GM21526 (cell line): Measurements from ENCODE around the gene PPP3CB.
A peak's percentile ranks its signal among the peaks of the same experiment; 100 is the strongest.
"Not testable (repeated sequence)": the region's sequence is repeated elsewhere in the genome, so short reads cannot be mapped to it uniquely, and the experiment has no call there.

ENCODE experiments used
- ATAC-seq: cut with Tn5 transposase; IDR thresholded peaks from one replicate; pipeline ENCODE4 v1.9.1; 2021; ENCODE audit warnings: moderate library complexity; ENCODE audit not compliant: unreplicated experiment, low FRiP score

PPP3CB gene

GRCh38 chr10:73423309-73423708 lies 72.5 kb downstream of the PPP3CB start:
- ATAC-seq = no peak

GRCh38 chr10:73416571-73416970 lies 79.3 kb downstream of the PPP3CB start:
- ATAC-seq = no peak

GRCh38 chr10:73414230-73414945 lies 81.4 kb downstream of the PPP3CB start:
- peak; percentile 34 for ATAC-seq

GRCh38 chr10:73413528-73414229 lies 82.1 kb downstream of the PPP3CB start, which contains the start of gene ANXA7:
ANXA7 (minus strand) TSS chr10:73414058; CDS start chr10:73400856, 13,202 bp downstream.
- ATAC-seq = peak; percentile 80

GRCh38 chr10:73413108-73413527 lies 82.7 kb downstream of the PPP3CB start:
- peak; percentile 23 for ATAC-seq

GRCh38 chr10:73410897-73411296 lies 84.9 kb downstream of the PPP3CB start:
- ATAC-seq = no peak

- ATAC-seq = no peak
These were observed 86.8 kb downstream of the PPP3CB start for GRCh38 chr10:73408978-73409521.

GRCh38 chr10:73408061-73408460 lies 87.8 kb downstream of the PPP3CB start:
- no peak for ATAC-seq

- ATAC-seq = no peak
These were observed 88.3 kb downstream of the PPP3CB start for GRCh38 chr10:73407495-73407894.

- no peak for ATAC-seq
These were observed 89.0 kb downstream of the PPP3CB start for GRCh38 chr10:73406846-73407245.

GRCh38 chr10:73405556-73405955 lies 90.3 kb downstream of the PPP3CB start:
- ATAC-seq = no peak

- no peak for ATAC-seq
These were observed 91.1 kb downstream of the PPP3CB start for GRCh38 chr10:73404690-73405089.

GRCh38 chr10:73401636-73402035 lies 94.2 kb downstream of the PPP3CB start:
- no peak for ATAC-seq

- no peak for ATAC-seq
These were observed 96.8 kb downstream of the PPP3CB start for GRCh38 chr10:73399063-73399462.

GRCh38 chr10:73398024-73398423 lies 97.8 kb downstream of the PPP3CB start:
- no peak for ATAC-seq

- not testable (repeated sequence) for ATAC-seq
These were observed 101.5 kb downstream of the PPP3CB start for GRCh38 chr10:73394325-73394724.

- ATAC-seq = no peak
These were observed 107.6 kb downstream of the PPP3CB start for GRCh38 chr10:73388228-73388627.

GRCh38 chr10:73386583-73386982 lies 109.2 kb downstream of the PPP3CB start:
- no peak for ATAC-seq
